Measurements from ENCODE around the gene ATP8B4.

DNA sequence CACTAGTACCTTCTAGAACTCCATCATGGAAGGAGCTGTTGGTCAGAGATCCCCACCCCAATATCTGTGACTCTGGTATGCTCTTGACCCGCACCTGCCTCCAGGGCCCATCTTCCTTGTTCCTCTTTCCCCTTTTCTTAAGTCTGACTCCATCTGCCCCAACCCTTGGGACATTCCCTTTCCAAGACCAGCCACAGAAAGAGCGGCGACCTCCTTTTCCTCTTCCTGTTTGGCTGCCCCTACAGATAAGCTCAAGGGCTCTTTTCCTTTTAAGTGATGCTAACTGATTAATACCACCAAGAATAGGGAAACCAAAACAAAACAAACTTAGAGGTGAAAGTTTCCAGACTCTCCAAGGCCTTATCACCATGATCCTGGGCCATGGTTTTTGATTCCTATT lies 21.9 kb upstream of the ATP8B4 start:
- TF ChIP-seq, protein P1, sequence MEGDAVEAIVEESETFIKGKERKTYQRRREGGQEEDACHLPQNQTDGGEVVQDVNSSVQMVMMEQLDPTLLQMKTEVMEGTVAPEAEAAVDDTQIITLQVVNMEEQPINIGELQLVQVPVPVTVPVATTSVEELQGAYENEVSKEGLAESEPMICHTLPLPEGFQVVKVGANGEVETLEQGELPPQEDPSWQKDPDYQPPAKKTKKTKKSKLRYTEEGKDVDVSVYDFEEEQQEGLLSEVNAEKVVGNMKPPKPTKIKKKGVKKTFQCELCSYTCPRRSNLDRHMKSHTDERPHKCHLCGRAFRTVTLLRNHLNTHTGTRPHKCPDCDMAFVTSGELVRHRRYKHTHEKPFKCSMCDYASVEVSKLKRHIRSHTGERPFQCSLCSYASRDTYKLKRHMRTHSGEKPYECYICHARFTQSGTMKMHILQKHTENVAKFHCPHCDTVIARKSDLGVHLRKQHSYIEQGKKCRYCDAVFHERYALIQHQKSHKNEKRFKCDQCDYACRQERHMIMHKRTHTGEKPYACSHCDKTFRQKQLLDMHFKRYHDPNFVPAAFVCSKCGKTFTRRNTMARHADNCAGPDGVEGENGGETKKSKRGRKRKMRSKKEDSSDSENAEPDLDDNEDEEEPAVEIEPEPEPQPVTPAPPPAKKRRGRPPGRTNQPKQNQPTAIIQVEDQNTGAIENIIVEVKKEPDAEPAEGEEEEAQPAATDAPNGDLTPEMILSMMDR (IDR thresholded peaks at IDR 0.05), result no peak
- TF ChIP-seq POLR2A (IDR thresholded peaks at IDR 0.05), result no peak

All from right lobe of liver (tissue), 4 donors.